ENCODE results near the gene NKIRAS1.

DNA sequence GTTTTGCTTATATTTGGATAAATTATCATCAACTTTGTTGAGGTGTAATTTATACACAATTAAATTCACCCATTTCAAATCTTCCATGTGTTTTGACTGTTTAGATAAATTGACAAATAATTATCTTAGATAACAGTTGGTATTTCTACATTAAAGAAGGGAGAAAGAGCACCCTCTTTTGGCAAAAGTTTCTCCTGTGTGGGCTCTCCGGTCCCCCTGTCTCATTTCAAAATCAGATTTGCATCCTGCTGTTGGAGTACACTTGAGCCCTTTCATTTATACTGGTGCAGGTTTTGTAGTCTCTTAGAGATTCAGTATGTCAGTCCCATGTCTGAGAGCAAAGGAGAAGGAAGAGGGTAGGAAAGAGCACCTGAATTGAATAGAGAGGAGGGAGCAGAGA lies 49.4 kb downstream of the NKIRAS1 start:
- TF ChIP-seq, protein P1, sequence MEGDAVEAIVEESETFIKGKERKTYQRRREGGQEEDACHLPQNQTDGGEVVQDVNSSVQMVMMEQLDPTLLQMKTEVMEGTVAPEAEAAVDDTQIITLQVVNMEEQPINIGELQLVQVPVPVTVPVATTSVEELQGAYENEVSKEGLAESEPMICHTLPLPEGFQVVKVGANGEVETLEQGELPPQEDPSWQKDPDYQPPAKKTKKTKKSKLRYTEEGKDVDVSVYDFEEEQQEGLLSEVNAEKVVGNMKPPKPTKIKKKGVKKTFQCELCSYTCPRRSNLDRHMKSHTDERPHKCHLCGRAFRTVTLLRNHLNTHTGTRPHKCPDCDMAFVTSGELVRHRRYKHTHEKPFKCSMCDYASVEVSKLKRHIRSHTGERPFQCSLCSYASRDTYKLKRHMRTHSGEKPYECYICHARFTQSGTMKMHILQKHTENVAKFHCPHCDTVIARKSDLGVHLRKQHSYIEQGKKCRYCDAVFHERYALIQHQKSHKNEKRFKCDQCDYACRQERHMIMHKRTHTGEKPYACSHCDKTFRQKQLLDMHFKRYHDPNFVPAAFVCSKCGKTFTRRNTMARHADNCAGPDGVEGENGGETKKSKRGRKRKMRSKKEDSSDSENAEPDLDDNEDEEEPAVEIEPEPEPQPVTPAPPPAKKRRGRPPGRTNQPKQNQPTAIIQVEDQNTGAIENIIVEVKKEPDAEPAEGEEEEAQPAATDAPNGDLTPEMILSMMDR (IDR thresholded peaks at IDR 0.05): no peak
- TF ChIP-seq, protein P2, sequence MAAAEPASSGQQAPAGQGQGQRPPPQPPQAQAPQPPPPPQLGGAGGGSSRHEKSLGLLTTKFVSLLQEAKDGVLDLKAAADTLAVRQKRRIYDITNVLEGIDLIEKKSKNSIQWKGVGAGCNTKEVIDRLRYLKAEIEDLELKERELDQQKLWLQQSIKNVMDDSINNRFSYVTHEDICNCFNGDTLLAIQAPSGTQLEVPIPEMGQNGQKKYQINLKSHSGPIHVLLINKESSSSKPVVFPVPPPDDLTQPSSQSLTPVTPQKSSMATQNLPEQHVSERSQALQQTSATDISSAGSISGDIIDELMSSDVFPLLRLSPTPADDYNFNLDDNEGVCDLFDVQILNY (CRISPR knock-in tag; IDR thresholded peaks at IDR 0.05): no peak
- no peak for TF ChIP-seq TCF7 (CRISPR knock-in tag; IDR thresholded peaks at IDR 0.05; ENCODE audit: low read depth)
- TF ChIP-seq ATF1 (CRISPR knock-in tag; IDR thresholded peaks at IDR 0.05): no peak
- TF ChIP-seq NFYB (CRISPR knock-in tag; conservative IDR thresholded peaks at IDR 0.05; ENCODE audit: low read depth): no peak
- no peak for TF ChIP-seq TP53 (CRISPR knock-in tag; IDR thresholded peaks at IDR 0.05)
- no peak for TF ChIP-seq ZNF219 (CRISPR knock-in tag; IDR thresholded peaks at IDR 0.05; ENCODE audit: borderline replicate concordance)
- TF ChIP-seq, protein P3, sequence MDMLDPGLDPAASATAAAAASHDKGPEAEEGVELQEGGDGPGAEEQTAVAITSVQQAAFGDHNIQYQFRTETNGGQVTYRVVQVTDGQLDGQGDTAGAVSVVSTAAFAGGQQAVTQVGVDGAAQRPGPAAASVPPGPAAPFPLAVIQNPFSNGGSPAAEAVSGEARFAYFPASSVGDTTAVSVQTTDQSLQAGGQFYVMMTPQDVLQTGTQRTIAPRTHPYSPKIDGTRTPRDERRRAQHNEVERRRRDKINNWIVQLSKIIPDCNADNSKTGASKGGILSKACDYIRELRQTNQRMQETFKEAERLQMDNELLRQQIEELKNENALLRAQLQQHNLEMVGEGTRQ (CRISPR knock-in tag; IDR thresholded peaks at IDR 0.05): no peak
- no peak for TF ChIP-seq IRF2 (CRISPR knock-in tag; IDR thresholded peaks at IDR 0.05; ENCODE audit: borderline replicate concordance, low read depth)
- TF ChIP-seq, protein P4, sequence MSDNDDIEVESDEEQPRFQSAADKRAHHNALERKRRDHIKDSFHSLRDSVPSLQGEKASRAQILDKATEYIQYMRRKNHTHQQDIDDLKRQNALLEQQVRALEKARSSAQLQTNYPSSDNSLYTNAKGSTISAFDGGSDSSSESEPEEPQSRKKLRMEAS (CRISPR knock-in tag; IDR thresholded peaks at IDR 0.05): no peak
- no peak for TF ChIP-seq ZNF138 (CRISPR knock-in tag; conservative IDR thresholded peaks at IDR 0.05)
- no peak for TF ChIP-seq ESRRA (CRISPR knock-in tag; IDR thresholded peaks at IDR 0.05; ENCODE audit: borderline replicate concordance)

Measured in WTC11 (cell line).